Transverse colon (tissue), 4 donors: Measurements from ENCODE around the gene PPP1R36. TPM values are rescaled to one million over a fixed set of nuclear protein-coding genes. Genes with fewer than 3 reads are reported as not detected.

Source experiments
- DNase-seq: peaks from one replicate; pipeline ENCODE4 v3.0.0-alpha.2; 2019
- H3K27ac ChIP-seq, 4 donors: fragments of 200-600 bp; sonication (generic); 2 replicates each; pipeline ENCODE4 v1.5.1; 2016 to 2018; ENCODE audit warnings: inconsistent platforms in 4 of 4
- H3K27me3 ChIP-seq: fragments of 200-600 bp; sonication (generic); 2 replicates; pipeline ENCODE4 v1.5.1; 2017; ENCODE audit warnings: inconsistent platforms
- H3K36me3 ChIP-seq, 4 donors: fragments of 200-600 bp; sonication (generic); 2 replicates each; pipeline ENCODE4 v1.5.1; 2017 to 2019; ENCODE audit warnings: inconsistent platforms in 4 of 4
- H3K4me1 ChIP-seq, 4 donors: fragments of 200-600 bp; sonication (generic); 2 replicates each; pipeline ENCODE4 v1.5.1; 2017 to 2020; ENCODE audit warnings: inconsistent platforms in 4 of 4
- H3K4me3 ChIP-seq, 4 donors: fragments of 200-600 bp; sonication (generic); 1 replicate in 1 of 4; 2 replicates in 3 of 4; pipeline versions ENCODE4 v1.5.1 to v1.6.1; 2017 to 2019; ENCODE audit warnings: inconsistent platforms in 4 of 4
- H3K9me3 ChIP-seq, 2 donors: fragments of 200-600 bp; sonication (generic); 2 replicates each; pipeline ENCODE4 v1.5.1; 2017 to 2019; ENCODE audit warnings: inconsistent platforms in 2 of 2
- CTCF ChIP-seq, 5 experiments: fragments of 200-600 bp in 3 of 5; fragments of 450-650 bp in 2 of 5; sonication (generic) in 3 of 5; IDR thresholded peaks; 1 replicate in 2 of 5; 2 replicates in 3 of 5; pipeline ENCODE4 v1.5.1; 2016 to 2017; ENCODE audit warnings: antibody characterized with exemption in 5 of 5, inconsistent platforms in 3 of 5, mild to moderate bottlenecking in 2 of 5, moderate library complexity in 1 of 5
- EP300 ChIP-seq: sonication (generic); formaldehyde crosslinking; IDR thresholded peaks from one replicate; pipeline ENCODE4 v1.6.1; 2017; ENCODE audit warnings: antibody characterized with exemption, low read depth
- POLR2A ChIP-seq: fragments of 450-650 bp; IDR thresholded peaks from one replicate; pipeline ENCODE4 v1.6.1; 2016; ENCODE audit warnings: antibody characterized with exemption, mild to moderate bottlenecking, moderate library complexity
- POLR2AphosphoS5 ChIP-seq, 3 donors: sonication (generic); formaldehyde crosslinking; IDR thresholded peaks; one replicate each; pipeline ENCODE4 v1.6.1; 2016; ENCODE audit warnings: antibody characterized with exemption in 3 of 3
- WGBS, 2 donors: methylation state at CpG; one replicate each; pipeline ENCODE4 v1.1.5; 2018; ENCODE audit warnings: low coverage in 1 of 2; 5-methylcytosine and 5-hydroxymethylcytosine counted together
- in situ Hi-C, 4 donors: fragments of 200-750 bp; cut with MboI; loops; one replicate each; pipeline versions ENCODE4 v1.15.0 to v1.15.1; 2017; ENCODE audit warnings: low sequenced_read_pairs in 3 of 4, low pct_ligation_motif_present in 1 of 4, low pct_unique_long_range_greater_than_20kb in 1 of 4
- intact Hi-C: fragments of 100-400 bp; cut with DNase I; formaldehyde crosslinking; loops from one replicate; pipeline ENCODE4 v1.15.1; 2023; ENCODE audit warnings: low total_unique reads
- total RNA-seq, 4 donors: library from RNA; depleted of rRNA; stranded (reverse); fragments of >200 nt; gene quantifications; one replicate each; pipeline ENCODE4 v1.1.0, GENCODE V29; 2016

The PPP1R36 gene
- total RNA-seq, 4 donors from 2014 or later = 2.4 to 11.2 (median 9.1) TPM

GRCh38 chr14:64504897-64505794 is 44.6 kb upstream of the PPP1R36 start:
- WGBS, 2 donors = 0% methylated on average over 16 to 67 of the region's 68 CpGs
- in situ Hi-C loops = no loop called here
- Histone ChIP-seq H3K36me3 (no peaks in the 10 kb centered on the region), H3K4me3 (peak overlapping the region; percentile 71 to 92 (median 74)), H3K4me1 (peaks cover 11 to 69% (median 50%) of the 10 kb centered on the region in 4 donors), H3K27ac (peak overlapping the region; percentile 98 to 100 (median 100)), H3K27me3 (no peaks in the 10 kb centered on the region), H3K9me3 (no peaks in the 10 kb centered on the region)
- TF ChIP-seq POLR2AphosphoS5 (IDR thresholded peaks at IDR 0.05) (peak; percentile 6 to 54 (median 14)), POLR2A (no peak)
- intact Hi-C loops = no loop called here
- DNase-seq = peak; percentile 92

GRCh38 chr14:64506721-64507120 is 43.0 kb upstream of the PPP1R36 start:
- DNase-seq = no peak
- WGBS, 2 donors = 23 to 32% methylated on average over 3 of the region's 3 CpGs
- Histone ChIP-seq H3K27ac (peak overlapping the region; percentile 98 to 100 (median 100)), H3K4me1 (peaks cover 6 to 70% (median 45%) of the 10 kb centered on the region in 4 donors), H3K27me3 (no peaks in the 10 kb centered on the region), H3K36me3 (no peaks in the 10 kb centered on the region), H3K4me3 (peak overlapping the region in 1 of 4 donors; percentile 75), H3K9me3 (no peaks in the 10 kb centered on the region)
- intact Hi-C loops = no loop called here
- in situ Hi-C loops = no loop called here
- TF ChIP-seq EP300 = no peak
- TF ChIP-seq CTCF (IDR thresholded peaks at IDR 0.05) = no peak
- TF ChIP-seq POLR2A = no peak
- no peak for TF ChIP-seq POLR2AphosphoS5 (IDR thresholded peaks at IDR 0.05)

GRCh38 chr14:64507376-64508156 is 42.2 kb upstream of the PPP1R36 start:
- Histone ChIP-seq H3K4me1 (peaks cover 0 to 68% (median 40%) of the 10 kb centered on the region in 4 donors), H3K4me3 (no peak overlapping the region), H3K27ac (peak overlapping the region; percentile 98 to 100 (median 100)), H3K27me3 (no peaks in the 10 kb centered on the region), H3K36me3 (no peaks in the 10 kb centered on the region), H3K9me3 (no peaks in the 10 kb centered on the region)
- intact Hi-C loops = no loop called here
- in situ Hi-C loops = no loop called here
- TF ChIP-seq EP300 = no peak
- no peak for TF ChIP-seq POLR2A
- no peak for DNase-seq
- WGBS, 2 donors = 56 to 62% methylated on average over 4 of the region's 4 CpGs

GRCh38 chr14:64508215-64508776 is 41.5 kb upstream of the PPP1R36 start:
- Histone ChIP-seq H3K4me1 (peaks cover 0 to 65% (median 40%) of the 10 kb centered on the region in 4 donors), H3K36me3 (no peaks in the 10 kb centered on the region), H3K4me3 (no peak overlapping the region), H3K27ac (no peak overlapping the region), H3K9me3 (no peaks in the 10 kb centered on the region), H3K27me3 (no peaks in the 10 kb centered on the region)
- 23 to 40% methylated on average over 1 of the region's 1 CpG for WGBS, 2 donors
- in situ Hi-C loops (no loop called here), intact Hi-C loops (no loop called here)
- TF ChIP-seq CTCF (IDR thresholded peaks at IDR 0.05) (no peak), POLR2A (no peak), POLR2AphosphoS5 (IDR thresholded peaks at IDR 0.05) (no peak), EP300 (no peak)
- no peak for DNase-seq
